GM10248 (cell line): ENCODE results near the gene GALNT2.

ENCODE experiments used
- CTCF ChIA-PET: fragments of 300-600 bp; sonication (Branson Sonifier 250); formaldehyde crosslinking; extraction: SDS; loops from one replicate; lab custom pipeline; 2021; ENCODE audit warnings: antibody characterized with exemption; lab: Yijun Ruan, JAX
- POLR2A ChIA-PET: fragments of 350-650 bp; sonication (Branson Sonifier 250); formaldehyde crosslinking; extraction: SDS; loops from one replicate; lab custom pipeline; 2020; ENCODE audit warnings: antibody characterized with exemption; lab: Yijun Ruan, JAX
- DNase-seq: peaks from one replicate; pipeline ENCODE4 v3.0.0; 2012; ENCODE audit errors: extremely low spot score
- CTCF ChIP-seq: IDR thresholded peaks from 2 replicates; pipeline ENCODE4 v1.5.1; 2012; ENCODE audit warnings: mild to moderate bottlenecking, low read depth; ENCODE audit errors: extremely low read depth, missing control alignments, control extremely low read depth

Gene GALNT2

GRCh38 chr1:230262867-230263567, 196.0 kb downstream of the GALNT2 start:
- no peak for TF ChIP-seq CTCF
- POLR2A ChIA-PET: no interaction called here
- CTCF ChIA-PET: interaction anchor here (1.4 to 1.7 kb wide), 2 partner anchors 35 to 37 kb away, joined by 3 to 5 read pairs; no protein-coding TSS in a partner anchor
- no peak for DNase-seq

- no peak for TF ChIP-seq CTCF
- DNase-seq: no peak
- ChIA-PET POLR2A (no interaction called here), CTCF (interaction anchor here (1.4 kb wide), 1 partner anchor 36 kb away, joined by 3 read pairs; no protein-coding TSS in a partner anchor)
Observed at GRCh38 chr1:230263568-230264195, 196.6 kb downstream of the GALNT2 start.

- no peak for DNase-seq
- CTCF ChIA-PET: no interaction called here
- no peak for TF ChIP-seq CTCF
- POLR2A ChIA-PET: no interaction called here
Observed at GRCh38 chr1:230264342-230264741, 197.3 kb downstream of the GALNT2 start.

- ChIA-PET POLR2A (no interaction called here), CTCF (interaction anchor here (0.7 to 1.0 kb wide), 3 partner anchors 21 to 26 kb away, joined by 3 to 4 read pairs (median 3); no protein-coding TSS in a partner anchor)
- DNase-seq: no peak
- no peak for TF ChIP-seq CTCF
Observed at GRCh38 chr1:230265200-230266115, 198.4 kb downstream of the GALNT2 start.

GRCh38 chr1:230266456-230266855, 199.4 kb downstream of the GALNT2 start:
- no peak for DNase-seq
- ChIA-PET CTCF (interaction anchor here (1.0 kb wide), 1 partner anchor 11 kb away, joined by 4 read pairs; no protein-coding TSS in a partner anchor), POLR2A (no interaction called here)
- TF ChIP-seq CTCF: no peak

- DNase-seq: no peak
- ChIA-PET POLR2A (interaction anchor here (0.5 kb wide), 1 partner anchor 177 kb away, joined by 3 read pairs; no protein-coding TSS in a partner anchor), CTCF (interaction anchor here (0.8 to 1.5 kb wide), 6 partner anchors 10 to 606 kb away, joined by 3 to 4 read pairs (median 3); no protein-coding TSS in a partner anchor)
- TF ChIP-seq CTCF: no peak
Observed at GRCh38 chr1:230267338-230268065, 200.5 kb downstream of the GALNT2 start.
